ACC112 (cell line): ENCODE results near the gene EPB41.

Experiments
- H2AFZ ChIP-seq: fragments of 200-600 bp; sonication (generic); one replicate; pipeline ENCODE4 v1.6.0; 2017; ENCODE audit warnings: antibody characterized with exemption, low read length; ENCODE audit not compliant: unreplicated experiment
- H3K27ac ChIP-seq: fragments of 200-600 bp; sonication (generic); 2 replicates; pipeline ENCODE4 v1.5.1; 2014; ENCODE audit warnings: low read depth, mild to moderate bottlenecking, antibody characterized with exemption, low read length, moderate library complexity
- H3K27me3 ChIP-seq: fragments of 200-600 bp; sonication (generic); 2 replicates; pipeline ENCODE4 v1.6.1; 2014; ENCODE audit warnings: mild to moderate bottlenecking, antibody characterized with exemption, low read length, moderate library complexity, mixed read lengths; ENCODE audit not compliant: insufficient read depth
- H3K36me3 ChIP-seq: fragments of 200-600 bp; sonication (generic); 2 replicates; pipeline ENCODE4 v1.6.1; 2016; ENCODE audit warnings: mild to moderate bottlenecking, antibody characterized with exemption, low read length, moderate library complexity, mixed read lengths; ENCODE audit not compliant: insufficient read depth
- H3K4me1 ChIP-seq: fragments of 200-600 bp; sonication (generic); one replicate; pipeline ENCODE4 v1.6.1; 2016; ENCODE audit warnings: low read length, mixed read lengths; ENCODE audit not compliant: insufficient read depth, unreplicated experiment, control insufficient read depth
- H3K4me3 ChIP-seq: fragments of 200-600 bp; sonication (generic); 2 replicates; pipeline ENCODE4 v1.5.1; 2014; ENCODE audit warnings: mild to moderate bottlenecking, low read depth, low read length
- H3K79me2 ChIP-seq: fragments of 200-600 bp; sonication (generic); one replicate; pipeline ENCODE4 v1.6.0; 2016; ENCODE audit warnings: low read length; ENCODE audit not compliant: control insufficient read depth, unreplicated experiment, insufficient read depth

The EPB41 gene

GRCh38 chr1:28891256-28891655 is 23.1 kb upstream of the EPB41 start:
- H3K4me1 ChIP-seq = peaks cover 5% of the 10 kb centered on the region
- H3K27ac ChIP-seq = no peak overlapping the region
- no peaks in the 10 kb centered on the region for H3K79me2 ChIP-seq
- H3K4me3 ChIP-seq = no peak overlapping the region
- no peaks in the 10 kb centered on the region for H3K27me3 ChIP-seq
- H3K36me3 ChIP-seq = no peaks in the 10 kb centered on the region
- no peak overlapping the region for H2AFZ ChIP-seq

DNA sequence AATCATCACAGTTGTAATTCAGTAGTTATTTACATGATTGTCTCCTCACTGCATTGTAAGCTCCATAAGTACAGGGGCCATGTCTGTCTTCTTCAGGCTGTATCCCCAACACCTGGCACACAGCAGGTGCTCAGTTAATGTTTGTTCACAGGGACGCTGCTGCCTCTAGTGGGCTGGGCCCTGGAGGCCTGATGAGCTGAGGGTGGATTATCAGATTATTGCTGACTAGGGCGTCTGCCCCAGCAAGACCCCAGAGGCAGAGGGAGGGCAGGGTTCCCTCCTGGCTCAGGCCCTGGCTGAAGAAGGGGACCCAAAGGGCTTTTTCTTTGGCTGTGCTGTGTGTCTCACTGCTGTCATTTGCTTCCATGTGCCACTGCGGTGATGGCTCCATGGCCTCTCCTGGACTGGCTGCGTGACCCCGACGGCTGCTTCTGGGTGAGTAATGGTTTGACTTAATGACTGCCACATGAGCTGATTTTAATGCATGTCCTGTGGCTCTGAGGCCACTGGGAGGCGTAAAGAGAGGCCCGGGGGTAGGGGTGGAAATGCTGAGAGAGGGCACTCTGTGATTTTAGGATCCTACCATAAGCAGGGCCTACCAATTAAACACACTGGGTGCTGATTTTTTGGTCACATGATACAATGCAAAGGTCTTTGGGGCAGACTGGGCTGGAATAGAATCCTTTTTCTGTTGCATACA is 20.8 kb upstream of the EPB41 start:
- Histone ChIP-seq H3K27ac (no peak overlapping the region), H2AFZ (peak overlapping the region; percentile 12), H3K79me2 (no peaks in the 10 kb centered on the region), H3K36me3 (no peaks in the 10 kb centered on the region), H3K27me3 (no peaks in the 10 kb centered on the region), H3K4me1 (peaks cover 1% of the 10 kb centered on the region), H3K4me3 (no peak overlapping the region)

GRCh38 chr1:28894785-28895184 is 19.6 kb upstream of the EPB41 start:
- no peaks in the 10 kb centered on the region for H3K79me2 ChIP-seq
- H3K36me3 ChIP-seq = no peaks in the 10 kb centered on the region
- peaks cover 5% of the 10 kb centered on the region for H3K4me1 ChIP-seq

DNA sequence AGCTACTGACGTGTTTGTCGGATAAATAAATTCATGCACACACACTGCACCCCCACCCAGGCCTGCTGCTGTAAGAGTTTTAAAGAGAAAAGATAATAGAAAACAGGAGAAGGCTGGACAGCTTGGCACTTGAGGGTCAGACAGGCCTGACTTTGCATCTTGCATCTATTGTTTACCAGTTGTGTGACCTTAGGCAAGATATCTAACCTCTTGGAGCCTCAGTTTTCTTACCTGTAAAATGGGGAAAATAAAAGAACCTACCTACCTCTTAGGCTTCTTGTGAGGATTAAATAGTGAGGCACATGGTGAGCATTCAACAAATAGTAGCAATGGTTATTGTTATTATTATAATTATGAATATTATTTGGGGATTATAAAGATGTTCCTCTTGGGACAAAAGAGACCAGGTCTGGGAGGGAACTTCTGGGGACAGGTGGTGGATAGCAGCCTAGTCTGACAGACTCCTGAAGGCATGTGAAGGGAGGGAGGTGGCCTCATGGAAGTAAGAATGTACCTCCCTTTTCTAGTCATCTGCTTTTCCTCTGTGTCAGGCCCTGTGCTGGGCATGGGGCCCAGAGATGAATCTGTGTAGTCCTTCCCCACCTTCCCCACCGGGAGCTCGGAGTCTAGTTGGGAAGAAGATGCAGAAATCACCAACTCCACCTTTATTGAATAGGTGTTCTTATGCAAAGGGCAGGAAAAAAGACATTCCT is 18.3 kb upstream of the EPB41 start:
- H3K27ac ChIP-seq = no peak overlapping the region
- peaks cover 5% of the 10 kb centered on the region for H3K4me1 ChIP-seq
- no peak overlapping the region for H3K4me3 ChIP-seq
- H3K79me2 ChIP-seq = no peaks in the 10 kb centered on the region
- no peak overlapping the region for H2AFZ ChIP-seq
- H3K36me3 ChIP-seq = no peaks in the 10 kb centered on the region
- H3K27me3 ChIP-seq = no peaks in the 10 kb centered on the region

More at GRCh38 chr1:28894785-28895184, 19.6 kb upstream of the EPB41 start:
- H3K4me3 ChIP-seq = no peak overlapping the region
- no peaks in the 10 kb centered on the region for H3K27me3 ChIP-seq
- no peak overlapping the region for H2AFZ ChIP-seq
- no peak overlapping the region for H3K27ac ChIP-seq

GRCh38 chr1:28896609-28896986 is 17.8 kb upstream of the EPB41 start:
- no peaks in the 10 kb centered on the region for H3K36me3 ChIP-seq
- no peak overlapping the region for H3K4me3 ChIP-seq
- no peaks in the 10 kb centered on the region for H3K27me3 ChIP-seq
- H3K4me1 ChIP-seq = peaks cover 5% of the 10 kb centered on the region
- H3K79me2 ChIP-seq = no peaks in the 10 kb centered on the region
- H3K27ac ChIP-seq = no peak overlapping the region
- H2AFZ ChIP-seq = no peak overlapping the region

- no peak overlapping the region for H2AFZ ChIP-seq
- no peaks in the 10 kb centered on the region for H3K36me3 ChIP-seq
- no peaks in the 10 kb centered on the region for H3K27me3 ChIP-seq
- H3K79me2 ChIP-seq = no peaks in the 10 kb centered on the region
- H3K27ac ChIP-seq = no peak overlapping the region
- H3K4me3 ChIP-seq = no peak overlapping the region
- peaks cover 5% of the 10 kb centered on the region for H3K4me1 ChIP-seq
Observed at GRCh38 chr1:28897789-28898188, 16.6 kb upstream of the EPB41 start.

DNA sequence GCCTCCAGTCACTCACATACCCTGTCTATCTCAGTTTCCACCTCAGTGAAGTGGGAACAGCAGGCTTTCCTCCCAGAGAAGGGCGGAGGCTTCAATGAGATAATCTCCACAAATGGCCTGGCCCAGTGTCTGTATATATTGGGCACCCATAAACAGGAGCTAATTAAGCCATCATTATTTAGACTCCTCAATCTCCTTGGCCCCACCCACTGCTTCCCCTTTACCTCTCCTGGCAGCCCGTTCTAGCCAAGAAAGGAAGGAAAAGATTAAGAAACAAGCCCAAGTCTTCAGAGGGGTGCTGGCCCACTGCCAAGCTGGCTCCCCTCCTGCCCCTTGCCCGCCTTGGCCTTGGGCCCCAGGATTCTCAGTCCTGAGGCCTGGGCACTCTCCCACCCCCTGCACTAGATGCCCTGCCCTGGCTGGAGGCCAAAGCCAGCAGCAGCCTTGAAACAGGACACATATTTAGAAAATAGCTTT is 15.9 kb upstream of the EPB41 start:
- Histone ChIP-seq H3K4me3 (no peak overlapping the region), H2AFZ (no peak overlapping the region), H3K27ac (no peak overlapping the region), H3K4me1 (peaks cover 5% of the 10 kb centered on the region), H3K79me2 (no peaks in the 10 kb centered on the region), H3K36me3 (no peaks in the 10 kb centered on the region), H3K27me3 (no peaks in the 10 kb centered on the region)

- Histone ChIP-seq H3K27ac (no peak overlapping the region), H3K36me3 (no peaks in the 10 kb centered on the region), H3K4me1 (peaks cover 5% of the 10 kb centered on the region)
Observed at GRCh38 chr1:28899267-28899666, 15.1 kb upstream of the EPB41 start.

DNA sequence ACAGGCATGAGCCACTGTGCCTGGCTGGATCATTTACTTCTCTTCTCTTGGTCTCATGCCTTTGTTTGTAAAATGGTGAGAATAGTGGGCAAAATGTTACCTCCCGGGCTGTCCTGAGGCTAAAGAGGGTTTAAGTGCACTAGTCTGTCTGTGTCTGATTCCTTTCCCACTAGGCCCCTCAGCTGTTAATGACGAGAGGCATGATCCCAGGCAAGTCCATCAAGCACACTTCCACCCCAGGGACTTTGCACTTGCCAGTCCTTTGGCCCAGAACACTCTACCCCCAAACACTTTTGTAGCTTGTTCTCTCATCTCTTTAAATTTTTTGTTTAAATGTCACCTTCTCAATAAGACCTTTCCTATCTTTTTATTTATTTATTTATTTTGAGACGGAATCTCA is 13.8 kb upstream of the EPB41 start:
- Histone ChIP-seq H3K4me3 (no peak overlapping the region), H3K27ac (no peak overlapping the region), H3K79me2 (no peaks in the 10 kb centered on the region), H3K4me1 (peaks cover 5% of the 10 kb centered on the region), H2AFZ (no peak overlapping the region), H3K27me3 (no peaks in the 10 kb centered on the region), H3K36me3 (no peaks in the 10 kb centered on the region)

More at GRCh38 chr1:28899267-28899666, 15.1 kb upstream of the EPB41 start:
- H3K4me3 ChIP-seq = no peak overlapping the region
- H2AFZ ChIP-seq = no peak overlapping the region
- no peaks in the 10 kb centered on the region for H3K79me2 ChIP-seq
- H3K27me3 ChIP-seq = no peaks in the 10 kb centered on the region

GRCh38 chr1:28902738-28903137 is 11.6 kb upstream of the EPB41 start:
- Histone ChIP-seq H3K79me2 (no peaks in the 10 kb centered on the region), H3K36me3 (no peaks in the 10 kb centered on the region), H3K27me3 (no peaks in the 10 kb centered on the region), H3K4me1 (peaks cover 5% of the 10 kb centered on the region), H2AFZ (no peak overlapping the region), H3K4me3 (no peak overlapping the region), H3K27ac (no peak overlapping the region)
